NOMO-1 treated with dmso at 0.1 percent for 144 hours (cell line): ENCODE data around the gene CROCC2.
A peak's percentile ranks its signal among the peaks of the same experiment; 100 is the strongest.

Experiments used
- DNase-seq: peaks from one replicate; lab custom pipeline; 2025; ENCODE audit not compliant: unreplicated experiment; lab: John Stamatoyannopoulos, UW

The CROCC2 gene

GRCh38 chr2:240904216-240905175 lies 1.6 kb upstream of the CROCC2 start:
- no peak for DNase-seq

DNA sequence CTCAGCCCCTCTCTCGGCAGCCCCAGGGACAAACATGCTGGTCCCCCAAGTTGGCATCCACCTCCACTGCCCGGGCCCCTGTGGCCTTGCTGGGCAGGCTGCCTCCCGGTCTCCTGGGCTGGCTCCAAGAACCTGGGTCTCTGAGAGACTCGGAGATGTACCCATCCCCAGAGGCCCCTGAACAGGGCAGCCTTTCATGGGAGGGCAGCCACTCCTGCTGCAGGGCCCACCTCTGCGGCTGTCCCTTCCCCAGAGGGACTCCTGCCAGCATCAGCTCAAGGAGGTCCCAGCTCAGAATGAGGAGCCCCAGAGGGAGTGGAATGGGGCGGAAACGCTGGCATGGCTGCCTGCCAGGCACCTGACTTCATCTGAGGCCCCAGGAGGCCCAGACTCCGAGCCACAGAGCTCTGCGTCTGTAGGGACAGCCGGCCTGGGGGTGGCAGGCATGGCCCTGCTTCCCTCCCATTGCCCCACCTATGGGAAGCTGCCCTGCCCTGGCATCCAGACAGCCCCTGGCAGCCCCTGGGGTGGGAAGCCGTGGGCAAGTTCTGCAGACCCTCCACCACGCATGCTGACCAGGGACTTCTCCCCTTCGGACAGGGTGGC lies 857 bp upstream of the CROCC2 start:
- no peak for DNase-seq

GRCh38 chr2:240906911-240907590 lies 915 bp downstream of the CROCC2 start:
- no peak for DNase-seq

DNA sequence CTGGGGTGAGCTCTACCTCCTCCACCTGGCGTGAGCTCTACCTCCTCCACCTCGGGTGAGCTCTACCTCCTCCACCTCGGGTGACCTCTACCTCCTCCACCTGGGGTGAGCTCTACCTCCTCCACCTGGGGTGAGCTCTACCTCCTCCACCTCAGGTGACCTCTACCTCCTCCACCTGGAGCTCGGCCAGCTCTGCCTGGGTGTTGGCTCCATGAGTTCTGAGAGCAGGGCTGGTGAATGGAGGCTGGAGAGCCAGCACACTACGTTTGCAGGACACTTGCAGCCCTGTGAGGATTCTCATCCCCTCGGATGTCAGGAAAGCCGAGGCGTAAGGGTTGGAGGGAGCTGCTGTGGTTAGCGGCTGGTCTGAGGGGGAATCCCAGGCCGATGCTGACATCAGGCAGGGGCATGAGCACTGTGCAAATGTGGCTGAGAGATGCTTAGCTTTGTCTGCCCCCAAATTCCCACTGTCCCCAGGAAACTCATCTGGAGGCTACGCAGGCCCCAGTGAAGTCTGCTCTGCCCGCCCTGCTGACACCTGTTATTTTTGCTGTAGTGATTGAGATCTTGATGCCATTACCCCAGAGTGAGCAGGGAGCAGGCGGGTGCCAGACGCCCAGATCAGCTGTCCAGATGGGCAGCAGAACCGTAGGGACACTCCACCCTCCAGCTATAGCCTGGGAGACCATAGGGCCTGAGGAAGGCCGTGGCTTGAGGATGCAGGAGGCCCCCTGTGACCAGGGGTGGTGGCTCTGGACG lies 3.3 kb downstream of the CROCC2 start:
- DNase-seq: no peak

GRCh38 chr2:240911641-240912265 lies 5.6 kb downstream of the CROCC2 start:
- no peak for DNase-seq

DNA sequence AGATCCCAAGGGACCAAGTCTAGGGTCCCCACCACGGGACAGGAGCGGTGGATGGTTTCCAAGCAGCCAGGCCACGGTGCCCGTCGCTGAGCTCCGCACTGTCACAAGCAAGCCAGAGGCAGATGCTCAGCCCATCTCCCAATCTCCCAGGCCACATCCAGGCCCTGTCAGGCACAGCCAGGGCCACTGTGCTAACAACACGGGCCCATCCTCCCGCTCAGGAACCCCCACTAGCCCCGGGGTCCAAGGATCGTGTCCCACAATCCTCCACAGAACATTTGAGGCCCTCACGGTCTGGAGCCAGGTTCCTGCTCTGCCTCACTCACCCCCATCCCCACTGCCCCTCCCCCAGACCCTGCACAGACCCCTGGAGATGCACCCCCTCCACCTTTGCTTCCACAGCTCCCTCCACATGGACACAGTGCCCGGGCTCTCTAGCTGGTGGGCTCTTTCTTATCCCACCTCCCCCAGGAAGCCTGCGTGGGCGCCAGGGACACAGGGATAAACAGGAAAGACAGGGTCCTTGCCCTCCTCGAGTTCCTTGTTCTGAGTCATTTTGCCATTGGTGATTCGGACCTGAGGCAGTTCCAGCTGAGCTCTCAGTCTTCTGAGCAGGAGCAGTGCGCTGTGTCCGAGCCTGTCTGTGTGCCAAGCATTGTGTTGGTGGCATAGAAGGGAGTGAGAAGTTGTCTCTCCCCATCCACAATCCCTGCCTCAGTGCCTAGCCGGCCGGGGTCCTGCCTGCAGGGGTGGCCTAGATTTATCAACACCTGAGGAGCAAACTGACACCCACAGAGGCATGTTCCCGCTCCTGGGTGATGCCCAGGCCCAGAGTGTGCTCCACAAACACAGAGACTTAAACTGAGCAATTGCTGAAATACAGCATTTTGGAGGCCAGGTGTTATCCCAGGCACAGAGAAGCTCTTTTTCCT lies 7.0 kb downstream of the CROCC2 start:
- no peak for DNase-seq

DNA sequence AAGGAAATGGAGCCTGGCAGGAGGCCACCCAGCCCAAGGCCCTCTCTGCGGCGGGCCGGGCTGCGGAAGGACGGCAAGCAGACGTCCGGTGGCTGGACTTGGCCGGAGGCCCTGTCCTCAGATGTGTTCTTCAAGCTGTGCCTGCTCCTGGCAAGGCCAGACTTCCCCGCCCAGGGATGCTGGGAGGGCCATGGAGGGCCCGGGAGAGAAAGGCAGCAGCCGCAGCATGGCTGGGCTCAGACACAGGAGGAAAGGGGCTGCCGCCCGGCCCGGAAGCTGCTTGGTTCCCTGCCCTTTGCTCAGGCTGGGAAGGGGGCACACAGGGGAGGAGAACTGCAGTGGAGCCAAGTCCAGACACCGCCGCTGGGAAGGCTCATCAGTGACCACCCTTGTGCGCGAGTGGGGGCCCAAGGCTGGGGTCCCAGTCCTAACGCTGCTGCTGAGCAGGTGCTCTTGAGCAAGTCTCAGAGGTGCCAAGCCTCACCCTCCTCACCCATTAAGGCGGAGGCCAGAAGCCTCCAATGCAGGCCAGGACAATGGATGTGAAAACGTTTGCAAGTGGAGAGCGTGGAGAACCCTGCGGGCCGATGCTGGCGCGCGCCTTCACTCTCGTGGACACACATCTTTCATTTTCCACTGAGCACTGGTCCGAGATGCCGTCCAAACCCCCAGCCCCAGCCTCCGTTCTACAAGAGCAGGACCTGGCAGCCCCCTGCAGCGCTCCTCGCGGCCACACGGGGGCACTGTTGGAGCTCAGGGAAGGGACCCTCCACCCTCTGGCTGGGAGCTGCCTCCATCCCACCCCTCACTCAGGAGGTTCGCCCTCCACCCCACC lies 7.9 kb downstream of the CROCC2 start:
- peak; percentile 10 for DNase-seq

DNA sequence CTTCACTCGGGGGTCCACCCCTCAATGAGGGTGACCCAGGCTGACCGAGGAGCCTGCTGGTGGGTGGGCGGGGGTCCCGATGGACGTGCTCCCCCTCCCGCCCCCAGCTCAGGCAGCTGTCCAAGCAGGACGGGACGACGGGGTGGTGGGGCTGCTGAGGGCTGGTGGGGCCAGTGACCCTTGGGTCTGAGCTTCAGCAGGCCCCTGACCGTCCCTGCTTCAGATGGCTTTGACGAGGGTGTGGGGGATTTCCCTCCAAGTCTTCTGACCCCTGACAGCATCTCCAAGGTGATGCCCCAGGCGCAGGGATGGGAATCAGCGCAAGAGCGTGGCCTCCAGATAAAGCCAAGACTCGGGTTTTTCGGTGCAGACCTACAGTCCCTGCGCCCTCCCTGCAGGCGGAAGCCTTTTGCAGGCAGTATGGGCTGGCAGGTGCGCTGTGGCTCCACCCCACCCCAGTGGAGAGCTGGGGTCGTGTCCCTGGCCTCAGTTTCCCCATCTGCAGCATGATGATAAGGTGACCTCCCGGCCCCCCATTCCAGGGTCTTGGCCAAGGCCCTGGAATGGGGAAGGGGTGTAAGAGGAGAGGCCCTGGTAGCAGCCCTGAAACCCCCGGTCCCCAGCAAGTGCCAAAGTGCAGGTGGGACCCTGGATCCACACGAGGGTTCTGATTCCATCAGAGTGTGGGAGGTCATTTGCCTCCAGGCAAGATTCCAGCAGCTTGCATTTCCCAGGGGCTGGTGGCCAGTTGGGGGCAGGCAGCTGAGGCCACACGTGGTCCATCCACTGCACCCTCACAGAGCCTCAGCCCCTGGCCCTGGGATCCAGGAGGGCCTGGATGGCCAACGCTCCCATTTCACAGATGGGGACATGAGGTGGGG lies 8.7 kb downstream of the CROCC2 start:
- no peak for DNase-seq

- DNase-seq: no peak
Measured at GRCh38 chr2:240915526-240916341, 9.6 kb downstream of the CROCC2 start.

DNA sequence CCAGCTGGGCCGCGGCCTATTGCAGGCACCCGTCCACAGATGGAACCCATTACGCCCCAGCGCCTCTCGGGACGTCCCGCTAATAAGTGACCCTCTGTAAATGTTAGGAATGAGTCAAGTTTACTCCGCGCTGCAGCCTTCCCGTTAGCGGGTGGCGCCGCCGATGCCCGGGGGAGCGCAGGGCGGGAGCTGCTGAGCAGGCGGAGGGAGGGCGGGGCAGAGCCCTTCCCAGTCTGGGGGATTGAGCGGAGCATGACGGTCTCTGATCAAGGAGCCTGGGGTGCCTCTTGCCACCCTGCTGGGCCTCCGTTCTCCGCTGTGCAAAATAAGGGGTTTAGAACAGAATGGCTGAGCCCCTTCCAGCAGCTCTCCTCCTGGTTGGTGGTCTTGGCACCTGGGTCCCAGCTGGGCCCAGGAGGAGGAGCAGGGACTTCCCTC lies 10.5 kb downstream of the CROCC2 start:
- no peak for DNase-seq

GRCh38 chr2:240917009-240917683 lies 11.0 kb downstream of the CROCC2 start:
- no peak for DNase-seq

- no peak for DNase-seq
Measured at GRCh38 chr2:240917684-240918257, 11.6 kb downstream of the CROCC2 start.

GRCh38 chr2:240918258-240919091 lies 12.3 kb downstream of the CROCC2 start:
- no peak for DNase-seq

GRCh38 chr2:240919161-240919781 lies 13.1 kb downstream of the CROCC2 start:
- DNase-seq: no peak
